DOHH2 (cell line): ENCODE results near the gene CNTN5.
"Not testable (repeated sequence)": the region's sequence is repeated elsewhere in the genome, so short reads cannot be mapped to it uniquely, and the experiment has no call there.

Experiments
- H3F3A ChIP-seq: fragments of 200-600 bp; sonication (generic), shearing (Covaris generic); 2 replicates; pipeline ENCODE4 v1.6.0; 2016; ENCODE audit warnings: antibody characterized with exemption, mild to moderate bottlenecking; ENCODE audit not compliant: control insufficient read depth, insufficient read depth
- H3K27ac ChIP-seq: fragments of 200-600 bp; sonication (generic); 2 replicates; pipeline ENCODE4 v1.5.1; 2014; ENCODE audit warnings: low read depth, mild to moderate bottlenecking, low read length, moderate library complexity
- H3K27me3 ChIP-seq: fragments of 200-600 bp; sonication (generic); 2 replicates; pipeline ENCODE4 v1.6.1; 2014; ENCODE audit warnings: mild to moderate bottlenecking, low read length, mixed read lengths; ENCODE audit not compliant: control insufficient read depth
- H3K36me3 ChIP-seq: fragments of 200-600 bp; sonication (generic); 2 replicates; pipeline ENCODE4 v1.6.1; 2014; ENCODE audit warnings: mild to moderate bottlenecking, low read length, moderate library complexity, mixed read lengths; ENCODE audit not compliant: control insufficient read depth
- H3K4me1 ChIP-seq: fragments of 200-600 bp; sonication (generic); 2 replicates; pipeline ENCODE4 v1.6.1; 2014; ENCODE audit warnings: mild to moderate bottlenecking, low read length, mixed read lengths; ENCODE audit not compliant: control insufficient read depth
- H3K4me2 ChIP-seq: fragments of 200-600 bp; sonication (generic); 2 replicates; pipeline ENCODE4 v1.6.0; 2014; ENCODE audit warnings: mild to moderate bottlenecking, low read length, moderate library complexity
- H3K4me3 ChIP-seq: fragments of 200-600 bp; sonication (generic); 2 replicates; pipeline ENCODE4 v1.5.1; 2014; ENCODE audit warnings: mild to moderate bottlenecking, low read length, mixed read lengths
- H3K79me2 ChIP-seq: fragments of 200-600 bp; sonication (generic); 2 replicates; pipeline ENCODE4 v1.6.1; 2014; ENCODE audit warnings: mild to moderate bottlenecking, low read length, mixed read lengths; ENCODE audit not compliant: control insufficient read depth
- H3K9me2 ChIP-seq: fragments of 200-600 bp; sonication (generic); replicated peaks from 2 replicates; pipeline ENCODE4 v1.6.1; 2014; ENCODE audit warnings: mild to moderate bottlenecking, low read length, mixed read lengths; ENCODE audit not compliant: control insufficient read depth
- H3K9me3 ChIP-seq: fragments of 200-600 bp; sonication (generic); 2 replicates; pipeline ENCODE4 v1.6.1; 2014; ENCODE audit warnings: antibody characterized with exemption, low read length, mixed read lengths; ENCODE audit not compliant: control insufficient read depth, insufficient read depth
- H4K20me1 ChIP-seq: fragments of 200-600 bp; sonication (generic); 2 replicates; pipeline ENCODE4 v1.6.0; 2014; ENCODE audit warnings: low read depth, mild to moderate bottlenecking, antibody characterized with exemption, low read length, moderate library complexity; ENCODE audit not compliant: control insufficient read depth, insufficient read depth
- CTCF ChIP-seq: fragments of 200-600 bp; sonication (generic); IDR thresholded peaks from one replicate; pipeline ENCODE4 v1.5.1; 2014; ENCODE audit warnings: antibody characterized with exemption, mild to moderate bottlenecking, low read depth, low read length; ENCODE audit not compliant: poor library complexity, severe bottlenecking
- EZH2phosphoT487 ChIP-seq: fragments of 200-600 bp; sonication (generic); IDR thresholded peaks from 2 replicates; pipeline ENCODE4 v1.6.1; 2017; ENCODE audit warnings: borderline replicate concordance, mild to moderate bottlenecking, antibody characterized with exemption, low read length, moderate library complexity, mixed read lengths

CNTN5 gene

GRCh38 chr11:99277281-99277680, 256.5 kb downstream of the CNTN5 start:
- Histone ChIP-seq H3K36me3 (no peaks in the 10 kb centered on the region), H3K9me3 (no peaks in the 10 kb centered on the region), H3K4me2 (no peak overlapping the region)

GRCh38 chr11:99279266-99279665, 258.5 kb downstream of the CNTN5 start:
- H3K9me3 ChIP-seq = no peaks in the 10 kb centered on the region
- no peak overlapping the region for H3K27ac ChIP-seq
- no peaks in the 10 kb centered on the region for H3K79me2 ChIP-seq
- H3K9me2 ChIP-seq = no peaks in the 10 kb centered on the region
- no peaks in the 10 kb centered on the region for H3K4me1 ChIP-seq
- no peaks in the 10 kb centered on the region for H4K20me1 ChIP-seq
- no peaks in the 10 kb centered on the region for H3K36me3 ChIP-seq
- no peaks in the 10 kb centered on the region for H3K27me3 ChIP-seq
- H3K4me3 ChIP-seq = no peak overlapping the region
- no peaks in the 10 kb centered on the region for H3F3A ChIP-seq
- no peak overlapping the region for H3K4me2 ChIP-seq
- TF ChIP-seq CTCF = no peak
- no peak for TF ChIP-seq EZH2phosphoT487

More at GRCh38 chr11:99277281-99277680, 256.5 kb downstream of the CNTN5 start:
- no peaks in the 10 kb centered on the region for H3K27me3 ChIP-seq
- no peaks in the 10 kb centered on the region for H3K79me2 ChIP-seq
- no peak overlapping the region for H3K27ac ChIP-seq
- no peaks in the 10 kb centered on the region for H3K9me2 ChIP-seq
- no peaks in the 10 kb centered on the region for H4K20me1 ChIP-seq
- H3F3A ChIP-seq = no peaks in the 10 kb centered on the region
- TF ChIP-seq EZH2phosphoT487 (no peak), CTCF (no peak)
- H3K4me1 ChIP-seq = no peaks in the 10 kb centered on the region
- no peak overlapping the region for H3K4me3 ChIP-seq

GRCh38 chr11:99281331-99281730, 260.6 kb downstream of the CNTN5 start:
- no peak for TF ChIP-seq EZH2phosphoT487
- TF ChIP-seq CTCF = no peak
- no peaks in the 10 kb centered on the region for H3K9me2 ChIP-seq
- no peaks in the 10 kb centered on the region for H3K9me3 ChIP-seq
- no peaks in the 10 kb centered on the region for H3K79me2 ChIP-seq
- H3K4me1 ChIP-seq = no peaks in the 10 kb centered on the region
- no peak overlapping the region for H3K4me2 ChIP-seq
- H3F3A ChIP-seq = no peaks in the 10 kb centered on the region
- H3K36me3 ChIP-seq = no peaks in the 10 kb centered on the region
- H3K27me3 ChIP-seq = no peaks in the 10 kb centered on the region
- H3K4me3 ChIP-seq = no peak overlapping the region
- no peak overlapping the region for H3K27ac ChIP-seq
- H4K20me1 ChIP-seq = no peaks in the 10 kb centered on the region

GRCh38 chr11:99297925-99298324, 277.2 kb downstream of the CNTN5 start:
- H3K27me3 ChIP-seq, H3K4me2 ChIP-seq, H3K4me3 ChIP-seq, H3F3A ChIP-seq, H3K4me1 ChIP-seq, H3K9me2 ChIP-seq, H3K36me3 ChIP-seq, H3K79me2 ChIP-seq, H3K9me3 ChIP-seq, H3K27ac ChIP-seq, H4K20me1 ChIP-seq: not testable (repeated sequence)
